Sigmoid colon (tissue), 4 donors: ENCODE results near the gene SUGP1.

Experiments used
- EP300 ChIP-seq, 4 donors: sonication (generic); formaldehyde crosslinking; IDR thresholded peaks; one replicate each; pipeline ENCODE4 v1.6.1; 2017; ENCODE audit warnings: antibody characterized with exemption in 4 of 4
- POLR2A ChIP-seq, 2 donors: fragments of 450-650 bp; IDR thresholded peaks; one replicate each; pipeline ENCODE4 v1.6.1; 2016; ENCODE audit warnings: antibody characterized with exemption in 2 of 2, mild to moderate bottlenecking in 2 of 2, moderate library complexity in 2 of 2
- TF ChIP-seq, protein P1 (sequence below), 4 experiments: fragments of 450-650 bp in 3 of 4; fragments of 200-600 bp in 1 of 4; IDR thresholded peaks; one replicate each; pipeline ENCODE4 v1.5.1; 2016 to 2019; ENCODE audit warnings: antibody characterized with exemption in 4 of 4, mild to moderate bottlenecking in 3 of 4, moderate library complexity in 2 of 4

GRCh38 chr19:19271828-19272599 is 48.3 kb downstream of the SUGP1 start:
- TF ChIP-seq, protein P1, sequence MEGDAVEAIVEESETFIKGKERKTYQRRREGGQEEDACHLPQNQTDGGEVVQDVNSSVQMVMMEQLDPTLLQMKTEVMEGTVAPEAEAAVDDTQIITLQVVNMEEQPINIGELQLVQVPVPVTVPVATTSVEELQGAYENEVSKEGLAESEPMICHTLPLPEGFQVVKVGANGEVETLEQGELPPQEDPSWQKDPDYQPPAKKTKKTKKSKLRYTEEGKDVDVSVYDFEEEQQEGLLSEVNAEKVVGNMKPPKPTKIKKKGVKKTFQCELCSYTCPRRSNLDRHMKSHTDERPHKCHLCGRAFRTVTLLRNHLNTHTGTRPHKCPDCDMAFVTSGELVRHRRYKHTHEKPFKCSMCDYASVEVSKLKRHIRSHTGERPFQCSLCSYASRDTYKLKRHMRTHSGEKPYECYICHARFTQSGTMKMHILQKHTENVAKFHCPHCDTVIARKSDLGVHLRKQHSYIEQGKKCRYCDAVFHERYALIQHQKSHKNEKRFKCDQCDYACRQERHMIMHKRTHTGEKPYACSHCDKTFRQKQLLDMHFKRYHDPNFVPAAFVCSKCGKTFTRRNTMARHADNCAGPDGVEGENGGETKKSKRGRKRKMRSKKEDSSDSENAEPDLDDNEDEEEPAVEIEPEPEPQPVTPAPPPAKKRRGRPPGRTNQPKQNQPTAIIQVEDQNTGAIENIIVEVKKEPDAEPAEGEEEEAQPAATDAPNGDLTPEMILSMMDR (IDR thresholded peaks at IDR 0.05) = no peak
- TF ChIP-seq POLR2A (IDR thresholded peaks at IDR 0.05) (no peak), EP300 (IDR thresholded peaks at IDR 0.05) (no peak)
